ENCODE data around the gene MACF1. TPM values are rescaled to one million over a fixed set of nuclear protein-coding genes. Genes with fewer than 3 reads are reported as not detected.

MACF1 gene
- total and polyA plus RNA-seq, 8 donors: 16.8 to 662 (median 236) TPM

- H3K4me1 ChIP-seq: peaks cover 0 to 9% (median 0%) of the 10 kb centered on the region in 4 donors
- no peaks in the 10 kb centered on the region for H3K27me3 ChIP-seq
- no peak for DNase-seq
- TF ChIP-seq, protein P1, sequence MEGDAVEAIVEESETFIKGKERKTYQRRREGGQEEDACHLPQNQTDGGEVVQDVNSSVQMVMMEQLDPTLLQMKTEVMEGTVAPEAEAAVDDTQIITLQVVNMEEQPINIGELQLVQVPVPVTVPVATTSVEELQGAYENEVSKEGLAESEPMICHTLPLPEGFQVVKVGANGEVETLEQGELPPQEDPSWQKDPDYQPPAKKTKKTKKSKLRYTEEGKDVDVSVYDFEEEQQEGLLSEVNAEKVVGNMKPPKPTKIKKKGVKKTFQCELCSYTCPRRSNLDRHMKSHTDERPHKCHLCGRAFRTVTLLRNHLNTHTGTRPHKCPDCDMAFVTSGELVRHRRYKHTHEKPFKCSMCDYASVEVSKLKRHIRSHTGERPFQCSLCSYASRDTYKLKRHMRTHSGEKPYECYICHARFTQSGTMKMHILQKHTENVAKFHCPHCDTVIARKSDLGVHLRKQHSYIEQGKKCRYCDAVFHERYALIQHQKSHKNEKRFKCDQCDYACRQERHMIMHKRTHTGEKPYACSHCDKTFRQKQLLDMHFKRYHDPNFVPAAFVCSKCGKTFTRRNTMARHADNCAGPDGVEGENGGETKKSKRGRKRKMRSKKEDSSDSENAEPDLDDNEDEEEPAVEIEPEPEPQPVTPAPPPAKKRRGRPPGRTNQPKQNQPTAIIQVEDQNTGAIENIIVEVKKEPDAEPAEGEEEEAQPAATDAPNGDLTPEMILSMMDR (IDR thresholded peaks at IDR 0.05): no peak
- TF ChIP-seq POLR2A (IDR thresholded peaks at IDR 0.05) (no peak), EP300 (IDR thresholded peaks at IDR 0.05) (no peak), POLR2AphosphoS5 (IDR thresholded peaks at IDR 0.05) (no peak)
- no peaks in the 10 kb centered on the region for H3K9me3 ChIP-seq
- WGBS, 5 donors: 40 to 91% (median 43%) methylated on average over 2 of the region's 2 CpGs
- H3K36me3 ChIP-seq: peaks cover 59 to 100% (median 98%) of the 10 kb centered on the region in 4 donors
- no peak overlapping the region for H3K4me3 ChIP-seq
- intact Hi-C loops (cut with DNase I; ENCODE audit: low total_unique reads): no loop called here
- no peak overlapping the region for H3K27ac ChIP-seq
Observed at GRCh38 chr1:39346872-39347271, 142.4 kb downstream of the MACF1 start.

DNA sequence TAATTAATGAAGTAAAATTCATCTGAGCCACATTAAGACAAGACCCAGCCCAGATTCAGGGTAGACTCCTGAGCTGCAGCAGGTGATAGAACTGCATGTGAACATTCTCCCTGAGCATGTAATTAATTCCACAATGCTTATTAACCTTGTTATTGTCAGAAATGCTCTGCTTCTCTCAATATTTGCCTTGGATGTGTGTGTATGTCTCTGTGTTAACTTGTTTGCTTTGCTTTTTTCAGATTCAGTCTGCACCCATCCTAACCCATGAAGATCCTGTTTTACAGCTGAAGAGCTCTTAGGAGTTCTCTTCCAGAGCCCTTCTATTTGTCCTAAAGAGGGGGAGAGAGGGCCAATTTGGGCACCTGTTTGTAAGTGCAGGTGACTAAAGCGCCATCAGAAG lies 143.8 kb downstream of the MACF1 start:
- no peak for TF ChIP-seq EP300 (IDR thresholded peaks at IDR 0.05)
- no peak for TF ChIP-seq POLR2A (IDR thresholded peaks at IDR 0.05)
- no peaks in the 10 kb centered on the region for H3K27me3 ChIP-seq
- H3K4me3 ChIP-seq: no peak overlapping the region
- H3K4me1 ChIP-seq: peaks cover 0 to 9% (median 0%) of the 10 kb centered on the region in 4 donors
- 96 to 100% (median 100%) methylated on average over 1 of the region's 1 CpG for WGBS, 5 donors
- peaks cover 62 to 100% (median 98%) of the 10 kb centered on the region in 4 donors for H3K36me3 ChIP-seq
- intact Hi-C loops (cut with DNase I; ENCODE audit: low total_unique reads): no loop called here
- DNase-seq: no peak
- H3K9me3 ChIP-seq: no peaks in the 10 kb centered on the region
- H3K27ac ChIP-seq: no peak overlapping the region

- H3K36me3 ChIP-seq: peaks cover 73 to 100% (median 100%) of the 10 kb centered on the region in 4 donors
- no peaks in the 10 kb centered on the region for H3K4me1 ChIP-seq
- H3K9me3 ChIP-seq: no peaks in the 10 kb centered on the region
- H3K4me3 ChIP-seq: no peak overlapping the region
- WGBS, 5 donors: 87 to 94% (median 87%) methylated on average over 3 of the region's 3 CpGs
- H3K27ac ChIP-seq: no peak overlapping the region
- intact Hi-C loops (cut with DNase I; ENCODE audit: low total_unique reads): no loop called here
- TF ChIP-seq POLR2AphosphoS5 (IDR thresholded peaks at IDR 0.05) (no peak), EP300 (IDR thresholded peaks at IDR 0.05) (no peak), POLR2A (IDR thresholded peaks at IDR 0.05) (no peak)
- TF ChIP-seq, protein P1 (IDR thresholded peaks at IDR 0.05): no peak
- no peaks in the 10 kb centered on the region for H3K27me3 ChIP-seq
- DNase-seq: no peak
Observed at GRCh38 chr1:39352881-39353280, 148.4 kb downstream of the MACF1 start.

- no peak for DNase-seq
Observed at GRCh38 chr1:39354572-39354971, 150.1 kb downstream of the MACF1 start.

GRCh38 chr1:39358491-39358890 lies 154.0 kb downstream of the MACF1 start:
- H3K4me3 ChIP-seq: no peak overlapping the region
- H3K27ac ChIP-seq: peak overlapping the region in 1 of 5 donors; percentile 47
- H3K4me1 ChIP-seq: peaks cover 0 to 15% (median 5%) of the 10 kb centered on the region in 4 donors
- H3K9me3 ChIP-seq: no peaks in the 10 kb centered on the region
- peaks cover 59 to 100% (median 99%) of the 10 kb centered on the region in 4 donors for H3K36me3 ChIP-seq
- 32 to 58% (median 40%) methylated on average over 2 of the region's 2 CpGs for WGBS, 5 donors
- no peak for TF ChIP-seq EP300 (IDR thresholded peaks at IDR 0.05)
- TF ChIP-seq, protein P1 (IDR thresholded peaks at IDR 0.05): no peak
- TF ChIP-seq POLR2A (IDR thresholded peaks at IDR 0.05): no peak
- no peak for TF ChIP-seq POLR2AphosphoS5 (IDR thresholded peaks at IDR 0.05)
- H3K27me3 ChIP-seq: no peaks in the 10 kb centered on the region
- DNase-seq: no peak
- intact Hi-C loops (cut with DNase I; ENCODE audit: low total_unique reads): no loop called here

More at GRCh38 chr1:39354572-39354971, 150.1 kb downstream of the MACF1 start:
- Histone ChIP-seq H3K27ac (no peak overlapping the region), H3K4me1 (peaks cover 0 to 15% (median 5%) of the 10 kb centered on the region in 4 donors), H3K27me3 (no peaks in the 10 kb centered on the region), H3K9me3 (no peaks in the 10 kb centered on the region), H3K4me3 (no peak overlapping the region), H3K36me3 (peaks cover 74 to 100% (median 100%) of the 10 kb centered on the region in 4 donors)
- intact Hi-C loops (cut with DNase I; ENCODE audit: low total_unique reads): no loop called here
- 53 to 86% (median 81%) methylated on average over 3 of the region's 3 CpGs for WGBS, 5 donors
- no peak for TF ChIP-seq EP300 (IDR thresholded peaks at IDR 0.05)
- no peak for TF ChIP-seq POLR2A (IDR thresholded peaks at IDR 0.05)
- TF ChIP-seq, protein P1 (IDR thresholded peaks at IDR 0.05): no peak
- TF ChIP-seq POLR2AphosphoS5 (IDR thresholded peaks at IDR 0.05): no peak
